NCI-H2107 (cell line): ENCODE measurements around the gene CSNK1G2.

Experiments
- DNase-seq: peaks from one replicate; lab custom pipeline; 2025; lab: John Stamatoyannopoulos, UW

CSNK1G2 gene

DNA sequence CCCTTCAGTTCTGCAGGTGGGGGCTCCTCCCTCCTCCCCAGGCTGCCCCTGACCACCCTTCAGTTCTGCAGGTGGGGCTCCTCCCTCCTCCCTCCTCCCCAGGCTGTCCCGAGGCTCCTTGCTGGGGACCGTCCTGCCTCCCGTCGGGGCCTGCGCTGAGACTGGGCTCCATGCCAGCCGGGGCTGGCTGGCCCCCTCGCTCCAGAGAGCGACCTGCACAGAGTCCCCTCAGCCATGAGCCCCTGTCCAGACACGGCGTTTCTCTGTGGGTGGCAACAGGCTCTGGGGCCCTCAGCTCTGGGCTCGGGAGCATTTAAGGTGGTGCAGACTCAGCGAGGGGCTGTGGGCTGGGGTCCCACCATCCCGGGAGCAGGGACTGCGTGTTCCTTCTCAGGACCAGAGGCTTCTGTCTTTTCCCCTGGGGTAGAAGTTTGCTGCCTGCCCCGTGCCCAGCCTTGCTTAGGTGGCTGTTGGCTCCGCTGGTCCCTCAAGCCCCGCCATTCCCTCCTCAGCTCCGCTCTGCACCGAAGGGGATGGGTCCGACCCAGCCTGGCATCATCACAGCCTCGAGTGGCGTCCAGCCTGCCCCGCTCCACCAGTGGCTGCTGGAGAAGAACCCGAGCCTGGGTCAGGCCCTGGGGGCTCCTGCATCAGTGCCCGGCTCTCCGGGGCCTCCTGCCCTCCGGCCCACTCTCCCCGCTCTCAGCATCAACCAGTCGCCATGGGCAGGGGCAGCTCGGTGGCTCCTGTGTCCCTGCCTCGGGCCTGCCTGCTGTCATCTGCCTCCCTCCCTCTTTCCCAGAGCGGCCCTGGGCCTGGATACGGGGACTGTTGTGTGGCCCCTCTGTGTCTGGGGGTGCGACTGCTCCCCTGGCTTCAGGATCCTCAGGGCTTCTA is 27.6 kb downstream of the CSNK1G2 start:
- DNase-seq: no peak

DNA sequence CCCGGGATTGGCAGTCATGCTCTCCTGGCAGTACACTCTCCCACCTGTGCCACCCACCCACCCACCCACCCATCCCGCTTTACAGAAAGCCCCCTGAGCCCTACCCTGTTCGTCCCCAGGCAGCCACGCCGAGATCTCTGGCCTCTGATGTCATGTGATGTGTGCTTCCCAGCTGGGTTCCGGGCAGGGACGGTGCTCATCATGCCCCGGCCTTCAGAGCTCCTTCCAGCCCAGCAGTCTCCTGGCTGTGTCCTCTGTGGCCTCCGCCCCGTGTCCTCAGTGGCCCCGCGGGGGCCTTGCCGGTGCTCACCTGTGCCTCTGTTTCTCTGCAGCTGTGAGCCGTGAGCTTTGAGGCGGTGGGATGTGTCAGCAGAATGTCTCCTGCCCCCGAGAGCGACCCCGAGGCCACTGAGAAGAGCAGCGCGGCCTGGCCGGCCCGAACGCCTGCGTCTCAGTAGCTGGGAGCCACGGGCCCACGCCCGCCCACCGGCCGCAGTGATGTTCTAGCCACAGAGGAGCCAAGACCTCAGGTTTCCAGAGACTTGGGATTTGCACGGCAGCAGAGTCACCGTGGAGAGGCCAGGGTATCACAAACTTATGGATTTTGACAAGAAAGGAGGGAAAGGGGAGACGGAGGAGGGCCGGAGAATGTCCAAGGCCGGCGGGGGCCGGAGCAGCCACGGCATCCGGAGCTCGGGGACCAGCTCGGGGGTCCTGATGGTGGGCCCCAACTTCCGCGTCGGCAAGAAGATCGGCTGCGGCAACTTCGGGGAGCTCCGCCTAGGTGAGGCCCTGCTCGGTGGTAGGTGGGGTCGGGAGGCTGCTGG is 28.4 kb downstream of the CSNK1G2 start:
- DNase-seq: no peak

- no peak for DNase-seq
Measured at GRCh38 chr19:1970003-1970805, 29.2 kb downstream of the CSNK1G2 start.

GRCh38 chr19:1970806-1971502 is 30.0 kb downstream of the CSNK1G2 start:
- no peak for DNase-seq

GRCh38 chr19:1974381-1975161 is 33.6 kb downstream of the CSNK1G2 start:
- no peak for DNase-seq

- no peak for DNase-seq
Measured at GRCh38 chr19:1975162-1975480, 34.1 kb downstream of the CSNK1G2 start.

GRCh38 chr19:1977120-1977519 is 36.1 kb downstream of the CSNK1G2 start:
- no peak for DNase-seq

GRCh38 chr19:1978346-1978894 is 37.4 kb downstream of the CSNK1G2 start:
- no peak for DNase-seq

GRCh38 chr19:1979017-1979416 is 38.0 kb downstream of the CSNK1G2 start:
- no peak for DNase-seq

DNA sequence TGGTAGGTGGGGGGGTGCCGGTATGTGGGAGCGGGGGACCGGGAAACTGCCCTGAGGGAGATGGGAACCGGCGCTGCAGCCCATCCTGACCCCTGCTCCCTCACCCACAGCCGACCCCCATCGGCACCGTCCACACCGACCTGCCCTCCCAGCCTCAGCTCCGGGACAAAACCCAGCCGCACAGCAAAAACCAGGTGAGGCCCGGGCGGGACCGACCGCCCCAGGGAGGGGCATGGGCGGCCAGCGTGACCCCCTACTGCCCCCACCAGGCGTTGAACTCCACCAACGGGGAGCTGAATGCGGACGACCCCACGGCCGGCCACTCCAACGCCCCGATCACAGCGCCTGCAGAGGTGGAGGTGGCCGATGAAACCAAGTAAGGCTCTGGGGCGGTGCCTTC is 38.7 kb downstream of the CSNK1G2 start:
- DNase-seq: no peak

DNA sequence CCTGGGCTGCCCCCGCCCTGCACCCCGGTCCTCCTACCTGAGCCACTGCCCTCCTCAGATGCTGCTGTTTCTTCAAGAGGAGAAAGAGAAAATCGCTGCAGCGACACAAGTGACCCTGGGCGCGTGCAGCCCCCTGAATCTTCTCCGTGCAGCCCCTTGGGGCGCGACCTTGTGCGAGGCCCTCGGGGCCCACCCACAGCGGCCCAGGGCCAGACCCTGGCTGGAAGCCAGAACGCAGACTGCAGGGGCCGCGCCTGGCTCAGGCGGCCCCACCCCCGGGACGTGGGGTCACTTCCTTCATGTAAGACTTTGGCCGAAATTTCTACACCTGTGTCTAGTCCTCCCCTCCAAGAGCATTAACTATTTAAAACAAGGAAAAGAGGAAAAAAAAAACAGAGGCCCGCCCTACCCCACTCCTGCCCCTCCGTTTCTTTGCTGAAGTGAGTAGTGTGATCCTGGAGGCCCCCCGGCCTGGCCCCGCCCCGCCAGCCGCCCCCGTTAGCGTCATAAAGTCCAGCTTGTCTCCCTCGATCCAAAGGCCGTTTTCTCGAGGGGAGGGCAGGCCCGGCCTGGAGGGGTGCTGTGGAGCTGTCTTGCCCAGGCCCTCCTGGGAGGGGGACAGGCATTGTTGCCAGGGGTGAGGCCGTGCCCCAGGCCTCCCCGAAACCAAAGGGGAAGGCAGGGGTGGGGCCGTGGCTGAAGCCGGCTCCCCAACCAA is 39.3 kb downstream of the CSNK1G2 start:
- DNase-seq: no peak

DNA sequence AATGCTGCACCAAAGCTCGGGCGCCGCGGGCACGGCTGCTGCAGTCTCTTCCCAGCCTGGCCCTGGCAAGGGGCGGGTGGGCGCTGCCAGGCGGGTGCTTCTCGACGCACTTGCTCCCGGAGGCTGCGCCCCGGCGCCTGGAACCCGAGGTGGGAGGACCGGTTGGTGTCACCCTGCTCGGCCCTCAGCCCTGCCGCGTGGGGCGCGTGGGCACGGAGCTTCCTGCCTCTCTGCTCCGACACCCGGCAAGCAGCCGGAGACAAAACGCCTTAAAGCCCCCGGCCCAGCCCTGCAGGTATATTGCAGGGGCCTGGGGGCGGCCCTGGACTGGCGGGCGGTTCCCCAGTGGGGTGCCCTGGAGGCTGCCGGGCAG is 39.8 kb downstream of the CSNK1G2 start:
- no peak for DNase-seq

GRCh38 chr19:1981253-1981652 is 40.3 kb downstream of the CSNK1G2 start:
- DNase-seq: no peak

- no peak for DNase-seq
Measured at GRCh38 chr19:1984357-1984756, 43.4 kb downstream of the CSNK1G2 start.

GRCh38 chr19:1985588-1986356 is 44.8 kb downstream of the CSNK1G2 start:
- no peak for DNase-seq

DNA sequence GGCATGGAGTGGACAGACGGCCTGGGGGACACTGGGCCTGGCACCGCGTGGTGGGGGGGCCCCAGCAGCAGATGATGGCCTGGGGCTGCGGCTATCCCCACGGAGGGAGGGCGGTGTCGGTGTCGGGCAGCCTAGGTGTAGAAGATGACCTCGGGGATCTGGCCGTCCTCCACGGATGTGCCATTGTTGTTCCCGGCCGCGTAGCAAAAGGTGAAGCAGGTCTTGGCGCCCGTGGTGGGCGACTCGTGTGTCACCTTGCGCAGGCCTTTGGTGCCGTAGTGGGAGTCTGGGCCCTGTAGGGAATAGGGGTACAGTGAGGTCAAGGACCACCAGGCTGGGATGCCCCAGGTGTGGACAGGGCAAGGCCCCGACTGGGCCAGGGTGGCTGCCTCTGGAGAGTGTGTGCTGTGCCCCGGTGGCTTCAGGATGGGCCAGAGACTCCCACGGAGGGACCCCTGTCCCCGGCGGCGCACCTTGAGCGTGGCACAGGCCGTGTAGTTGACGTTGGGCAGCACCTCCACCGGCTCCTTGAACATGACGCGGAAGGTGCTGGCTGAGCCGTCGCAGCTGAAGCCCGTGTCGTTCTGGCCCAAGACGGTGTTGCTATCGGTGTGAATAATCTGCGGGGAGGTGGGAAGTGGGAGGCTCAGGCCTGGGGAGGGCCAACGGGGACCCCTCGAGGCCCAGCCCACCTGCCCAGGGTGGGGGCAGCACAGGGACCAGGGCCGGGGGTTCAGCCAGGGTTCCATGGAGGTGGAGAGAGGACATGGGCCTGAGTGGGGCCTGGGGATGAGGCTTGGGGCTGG is 45.6 kb downstream of the CSNK1G2 start:
- no peak for DNase-seq

- DNase-seq: no peak
Measured at GRCh38 chr19:1987197-1988187, 46.5 kb downstream of the CSNK1G2 start.
